GM12878 (cell line): ENCODE measurements around the gene PCSK5. TPM values are rescaled to one million over a fixed set of nuclear protein-coding genes. Genes with fewer than 3 reads are reported as not detected.

Source experiments
- BMI1 ChIP-seq: fragments of 450-650 bp; IDR thresholded peaks from 2 replicates; pipeline ENCODE4 v1.6.1; 2016; ENCODE audit warnings: mild to moderate bottlenecking, moderate library complexity, borderline replicate concordance
- CUX1 ChIP-seq: IDR thresholded peaks from 2 replicates; pipeline ENCODE4 v1.6.1; 2012; ENCODE audit warnings: improper control_type of control experiment, low read depth, low read length; ENCODE audit not compliant: insufficient replicate concordance
- EP300 ChIP-seq, 2 experiments: fragments of 150-350 bp in 1 of 2; IDR thresholded peaks; 2 replicates each; pipeline ENCODE4 v1.6.1; 2011 to 2012; ENCODE audit warnings: low read depth in 2 of 2, low read length in 2 of 2, borderline replicate concordance in 1 of 2, improper control_type of control experiment in 1 of 2, inconsistent platforms in 1 of 2; ENCODE audit not compliant: control insufficient read depth in 1 of 2
- FOXK2 ChIP-seq: fragments of 450-650 bp; IDR thresholded peaks from 2 replicates; pipeline ENCODE4 v1.6.1; 2017; ENCODE audit warnings: mild to moderate bottlenecking, moderate library complexity
- IRF4 ChIP-seq: IDR thresholded peaks from 2 replicates; pipeline ENCODE4 v1.6.1; 2011; ENCODE audit warnings: low read depth, low read length
- MYC ChIP-seq: IDR thresholded peaks from 2 replicates; pipeline ENCODE4 v1.6.1; 2011; ENCODE audit warnings: mild to moderate bottlenecking, low read length, moderate library complexity, inconsistent platforms; ENCODE audit not compliant: insufficient read depth, insufficient replicate concordance, insufficient read length, severe bottlenecking
- SIX5 ChIP-seq: IDR thresholded peaks from 2 replicates; pipeline ENCODE4 v1.6.1; 2011; ENCODE audit warnings: mild to moderate bottlenecking, low read depth, low read length, moderate library complexity; ENCODE audit not compliant: severe bottlenecking
- TBL1XR1 ChIP-seq: IDR thresholded peaks from 2 replicates; pipeline ENCODE4 v1.6.1; 2012; ENCODE audit warnings: low read depth, low read length, improper control_type of control experiment
- YBX1 ChIP-seq: fragments of 450-650 bp; IDR thresholded peaks from 2 replicates; pipeline ENCODE4 v1.6.1; 2016; ENCODE audit warnings: antibody characterized with exemption
- polyA plus RNA-seq, 11 experiments: library from polyadenylated mRNA; depleted of rRNA in 4 of 11; unstranded in 6 of 11; stranded (reverse) in 5 of 11; fragments of >200 nt; fragmentation: Nextera tagmentation in 4 of 11; fragmentation: Illumina TruSeq in 1 of 11; extraction: Ambion mirVana in 4 of 11; extraction: Trizol in 1 of 11; gene quantifications; 1 replicate in 1 of 11; 2 replicates in 10 of 11; pipeline versions ENCODE4 v1.2.1 to v1.2.3, GENCODE V29; 2011 to 2016; ENCODE audit warnings: inconsistent platforms in 2 of 11, missing spikeins in 2 of 11, low read depth in 1 of 11
- total RNA-seq, 4 experiments: library from RNA; depleted of rRNA in 3 of 4; stranded (reverse); fragments of >200 nt in 3 of 4; fragmentation: Illumina TruSeq in 1 of 4; extraction: Trizol in 1 of 4; gene quantifications; 2 replicates each; pipeline versions ENCODE4 v1.2.1 to v1.2.3, GENCODE V29; 2013 to 2021
- TF ChIP-seq, protein P1 (sequence below): fragments of 450-650 bp; formaldehyde crosslinking; IDR thresholded peaks from 2 replicates; pipeline ENCODE4 v1.5.0; 2022; ENCODE audit warnings: mild to moderate bottlenecking, missing genetic modification characterization

Gene PCSK5
- total and polyA plus RNA-seq, 10 of the 15 experiments (the other 5 are each of a cell fraction or from before 2014, with no cell fraction given), result 0.01 to 0.13 (median 0.04) TPM; not detected in 3

- TF ChIP-seq CUX1 (no peak), MYC (no peak), YBX1 (no peak), TBL1XR1 (no peak), EP300 (IDR thresholded peaks at IDR 0.05; ENCODE audit: borderline replicate concordance in 1 of 2, control insufficient read depth in 1 of 2, low read depth in 2 of 2, low read length in 2 of 2) (no peak), BMI1 (no peak), SIX5 (no peak), FOXK2 (no peak), IRF4 (no peak)
- TF ChIP-seq, protein P1, sequence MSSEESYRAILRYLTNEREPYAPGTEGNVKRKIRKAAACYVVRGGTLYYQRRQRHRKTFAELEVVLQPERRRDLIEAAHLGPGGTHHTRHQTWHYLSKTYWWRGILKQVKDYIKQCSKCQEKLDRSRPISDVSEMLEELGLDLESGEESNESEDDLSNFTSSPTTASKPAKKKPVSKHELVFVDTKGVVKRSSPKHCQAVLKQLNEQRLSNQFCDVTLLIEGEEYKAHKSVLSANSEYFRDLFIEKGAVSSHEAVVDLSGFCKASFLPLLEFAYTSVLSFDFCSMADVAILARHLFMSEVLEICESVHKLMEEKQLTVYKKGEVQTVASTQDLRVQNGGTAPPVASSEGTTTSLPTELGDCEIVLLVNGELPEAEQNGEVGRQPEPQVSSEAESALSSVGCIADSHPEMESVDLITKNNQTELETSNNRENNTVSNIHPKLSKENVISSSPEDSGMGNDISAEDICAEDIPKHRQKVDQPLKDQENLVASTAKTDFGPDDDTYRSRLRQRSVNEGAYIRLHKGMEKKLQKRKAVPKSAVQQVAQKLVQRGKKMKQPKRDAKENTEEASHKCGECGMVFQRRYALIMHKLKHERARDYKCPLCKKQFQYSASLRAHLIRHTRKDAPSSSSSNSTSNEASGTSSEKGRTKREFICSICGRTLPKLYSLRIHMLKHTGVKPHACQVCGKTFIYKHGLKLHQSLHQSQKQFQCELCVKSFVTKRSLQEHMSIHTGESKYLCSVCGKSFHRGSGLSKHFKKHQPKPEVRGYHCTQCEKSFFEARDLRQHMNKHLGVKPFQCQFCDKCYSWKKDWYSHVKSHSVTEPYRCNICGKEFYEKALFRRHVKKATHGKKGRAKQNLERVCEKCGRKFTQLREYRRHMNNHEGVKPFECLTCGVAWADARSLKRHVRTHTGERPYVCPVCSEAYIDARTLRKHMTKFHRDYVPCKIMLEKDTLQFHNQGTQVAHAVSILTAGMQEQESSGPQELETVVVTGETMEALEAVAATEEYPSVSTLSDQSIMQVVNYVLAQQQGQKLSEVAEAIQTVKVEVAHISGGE (CRISPR knock-in tag), result no peak
These were observed 513.9 kb downstream of the PCSK5 start (continued) for GRCh38 chr9:76404401-76404800.
